ENCODE results near the gene SKAP2. TPM values are rescaled to one million over a fixed set of nuclear protein-coding genes. Genes with fewer than 3 reads are reported as not detected.

SKAP2 gene
- polyA plus RNA-seq, 2 of the 4 experiments (the other 2 are of a cell fraction) = 18.7 to 23.0 TPM

- ChIA-PET CTCF (interaction anchor here (2.0 to 13.6 kb wide), 2 partner anchors 285 to 288 kb away, joined by 7 to 228 read pairs; no protein-coding TSS in a partner anchor), POLR2A (no interaction called here)
- DNase-seq (ENCODE audit: low read depth in 1 of 2, low spot score in 1 of 2) = no peak
- 66% methylated on average over 2 of the region's 2 CpGs for WGBS (ENCODE audit: missing lambda C conversion rate)
- Histone ChIP-seq H3K27ac (no peak overlapping the region), H3K9me3 (no peaks in the 10 kb centered on the region), H3K4me3 (no peak overlapping the region), H3K4me1 (no peaks in the 10 kb centered on the region), H3K4me2 (no peak overlapping the region)
- TF ChIP-seq ZSCAN20 (CRISPR knock-in tag; IDR thresholded peaks at IDR 0.05) (no peak), ATOH8 (CRISPR knock-in tag; IDR thresholded peaks at IDR 0.05; ENCODE audit: low read depth) (no peak), FOSB (CRISPR knock-in tag; IDR thresholded peaks at IDR 0.05) (no peak), EHF (CRISPR knock-in tag; IDR thresholded peaks at IDR 0.05) (no peak), ZNF302 (CRISPR knock-in tag; IDR thresholded peaks at IDR 0.05) (no peak), KDM1A (IDR thresholded peaks at IDR 0.05; ENCODE audit: low read depth) (no peak), MYC (IDR thresholded peaks at IDR 0.05; ENCODE audit: borderline replicate concordance, low read length) (no peak), RARB (CRISPR knock-in tag; IDR thresholded peaks at IDR 0.05) (no peak), PHF8 (IDR thresholded peaks at IDR 0.05; ENCODE audit: borderline replicate concordance, low read depth) (no peak), POLR2AphosphoS2 (conservative IDR thresholded peaks at IDR 0.05; ENCODE audit: low read length) (no peak), KDM5A (IDR thresholded peaks at IDR 0.05) (no peak)
- TF ChIP-seq, protein P1, sequence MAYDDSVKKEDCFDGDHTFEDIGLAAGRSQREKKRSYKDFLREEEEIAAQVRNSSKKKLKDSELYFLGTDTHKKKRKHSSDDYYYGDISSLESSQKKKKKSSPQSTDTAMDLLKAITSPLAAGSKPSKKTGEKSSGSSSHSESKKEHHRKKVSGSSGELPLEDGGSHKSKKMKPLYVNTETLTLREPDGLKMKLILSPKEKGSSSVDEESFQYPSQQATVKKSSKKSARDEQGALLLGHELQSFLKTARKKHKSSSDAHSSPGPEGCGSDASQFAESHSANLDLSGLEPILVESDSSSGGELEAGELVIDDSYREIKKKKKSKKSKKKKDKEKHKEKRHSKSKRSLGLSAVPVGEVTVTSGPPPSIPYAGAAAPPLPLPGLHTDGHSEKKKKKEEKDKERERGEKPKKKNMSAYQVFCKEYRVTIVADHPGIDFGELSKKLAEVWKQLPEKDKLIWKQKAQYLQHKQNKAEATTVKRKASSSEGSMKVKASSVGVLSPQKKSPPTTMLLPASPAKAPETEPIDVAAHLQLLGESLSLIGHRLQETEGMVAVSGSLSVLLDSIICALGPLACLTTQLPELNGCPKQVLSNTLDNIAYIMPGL (CRISPR knock-in tag; IDR thresholded peaks at IDR 0.05; ENCODE audit: borderline replicate concordance) = no peak
- FAIRE-seq = no peak
- 0 out of 6 replicates have a peak, but pooled peaks of 1 of the 2 experiments have one; percentile 33 for ATAC-seq
Observed at GRCh38 chr7:26657206-26657641, 207.2 kb downstream of the SKAP2 start.

DNA sequence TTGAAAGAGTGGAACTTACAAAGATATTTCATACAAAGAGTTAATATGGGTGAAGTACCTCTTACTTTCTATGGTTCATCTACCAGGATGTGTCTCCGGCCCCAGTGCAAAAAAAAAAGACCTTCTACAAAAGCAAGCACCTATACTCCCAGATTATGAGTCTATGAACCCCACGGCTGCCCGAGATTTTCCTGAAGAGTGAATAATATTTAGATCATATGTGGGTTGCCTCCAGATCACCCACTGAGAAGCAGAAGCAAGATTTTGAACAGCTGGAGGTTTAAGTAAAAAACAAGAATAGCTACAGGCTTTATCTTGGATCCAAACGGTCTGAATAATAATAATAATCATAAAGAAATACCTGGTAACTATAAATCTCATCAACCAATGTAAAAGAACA lies 207.7 kb downstream of the SKAP2 start:
- TF ChIP-seq CEBPB (IDR thresholded peaks at IDR 0.05) = no peak
- TF ChIP-seq CHD2 (IDR thresholded peaks at IDR 0.05; ENCODE audit: low read length, partially characterized antibody) = no peak
- no peak for TF ChIP-seq USF2 (IDR thresholded peaks at IDR 0.05)
- no peak for TF ChIP-seq HEYL (CRISPR knock-in tag; IDR thresholded peaks at IDR 0.05)
- no peak for TF ChIP-seq FOSB (CRISPR knock-in tag; IDR thresholded peaks at IDR 0.05)
- TF ChIP-seq EHMT2 (IDR thresholded peaks at IDR 0.05; ENCODE audit: low read depth) = no peak
- TF ChIP-seq PHF8 (IDR thresholded peaks at IDR 0.05; ENCODE audit: borderline replicate concordance, low read depth) = no peak
- TF ChIP-seq FOXS1 (CRISPR knock-in tag; IDR thresholded peaks at IDR 0.05) = no peak
- no peak for TF ChIP-seq CBX2 (IDR thresholded peaks at IDR 0.05; ENCODE audit: borderline replicate concordance, low read depth)
- no peak for TF ChIP-seq HOXB5 (CRISPR knock-in tag; IDR thresholded peaks at IDR 0.05)
- TF ChIP-seq MAX (IDR thresholded peaks at IDR 0.05) = no peak
- no peak for TF ChIP-seq NR3C1 (IDR thresholded peaks at IDR 0.05)
- TF ChIP-seq FOSL2 (IDR thresholded peaks at IDR 0.05) = no peak
- no peak for TF ChIP-seq FOSL2 (CRISPR knock-in tag; IDR thresholded peaks at IDR 0.05)
- TF ChIP-seq ATOH8 (CRISPR knock-in tag; IDR thresholded peaks at IDR 0.05; ENCODE audit: low read depth) = no peak
- no peak for TF ChIP-seq TP53 (CRISPR knock-in tag; IDR thresholded peaks at IDR 0.05)
- no peak for TF ChIP-seq BCL3 (IDR thresholded peaks at IDR 0.05)
- FAIRE-seq = no peak
- no peak for DNase-seq (ENCODE audit: low read depth in 1 of 2, low spot score in 1 of 2)
- Histone ChIP-seq H3K4me1 (no peaks in the 10 kb centered on the region), H3K4me2 (no peak overlapping the region), H3K9me3 (no peaks in the 10 kb centered on the region), H3K4me3 (no peak overlapping the region), H3K27ac (no peak overlapping the region)
- ATAC-seq = no peak
- WGBS (ENCODE audit: missing lambda C conversion rate) = 62% methylated on average over 4 of the region's 4 CpGs
- CTCF ChIA-PET = interaction anchor here (1.7 to 2.0 kb wide), 2 partner anchors 11 to 287 kb away, joined by 6 to 7 read pairs; no protein-coding TSS in a partner anchor
- POLR2A ChIA-PET = no interaction called here

Measured in A549 (cell line).